KMS-11 (cell line): ENCODE data around the gene DCXR.

ENCODE experiments used
- H2AFZ ChIP-seq: fragments of 200-600 bp; sonication (generic); 2 replicates; pipeline ENCODE4 v1.6.1; 2016; ENCODE audit warnings: antibody characterized with exemption, mixed run types, low read depth
- H3K27ac ChIP-seq: fragments of 200-600 bp; sonication (generic); 2 replicates; pipeline ENCODE4 v1.6.1; 2016; ENCODE audit warnings: mild to moderate bottlenecking, mixed run types
- H3K27me3 ChIP-seq: fragments of 200-600 bp; sonication (generic); 2 replicates; pipeline ENCODE4 v1.6.1; 2017; ENCODE audit warnings: mild to moderate bottlenecking, low read depth, mixed run types, moderate library complexity; ENCODE audit not compliant: insufficient read depth
- H3K36me3 ChIP-seq: fragments of 200-600 bp; sonication (generic); 2 replicates; pipeline ENCODE4 v1.6.1; 2017; ENCODE audit warnings: mild to moderate bottlenecking, mixed run types; ENCODE audit not compliant: insufficient read depth
- H3K4me1 ChIP-seq: fragments of 200-600 bp; sonication (generic); 2 replicates; pipeline ENCODE4 v1.6.1; 2016; ENCODE audit warnings: mild to moderate bottlenecking, low read depth, mixed run types; ENCODE audit not compliant: poor library complexity, severe bottlenecking
- H3K4me2 ChIP-seq: fragments of 200-600 bp; sonication (generic); 2 replicates; pipeline ENCODE4 v1.7.0; 2016; ENCODE audit warnings: mild to moderate bottlenecking, mixed run types
- H3K4me3 ChIP-seq: fragments of 200-600 bp; sonication (generic); IDR thresholded peaks from 2 replicates; pipeline ENCODE4 v1.6.1; 2017; ENCODE audit warnings: low read depth, low read length, mixed read lengths; ENCODE audit not compliant: insufficient read depth
- H3K79me2 ChIP-seq: fragments of 200-600 bp; sonication (generic); 2 replicates; pipeline ENCODE4 v1.6.1; 2016; ENCODE audit warnings: low read depth, mixed run types; ENCODE audit not compliant: insufficient read depth
- H3K9ac ChIP-seq: fragments of 200-600 bp; sonication (generic); 2 replicates; pipeline ENCODE4 v1.6.1; 2016; ENCODE audit warnings: mild to moderate bottlenecking, mixed run types
- H4K20me1 ChIP-seq: fragments of 200-600 bp; sonication (generic); 2 replicates; pipeline ENCODE4 v1.6.1; 2016; ENCODE audit warnings: mild to moderate bottlenecking, mixed run types; ENCODE audit not compliant: insufficient read depth
- TF ChIP-seq, protein P1 (sequence below): fragments of 200-600 bp; sonication (generic); conservative IDR thresholded peaks from 2 replicates; pipeline ENCODE4 v1.6.1; 2017; ENCODE audit warnings: low read depth, mild to moderate bottlenecking, antibody characterized with exemption, low read length, moderate library complexity, mixed read lengths

Gene DCXR

DNA sequence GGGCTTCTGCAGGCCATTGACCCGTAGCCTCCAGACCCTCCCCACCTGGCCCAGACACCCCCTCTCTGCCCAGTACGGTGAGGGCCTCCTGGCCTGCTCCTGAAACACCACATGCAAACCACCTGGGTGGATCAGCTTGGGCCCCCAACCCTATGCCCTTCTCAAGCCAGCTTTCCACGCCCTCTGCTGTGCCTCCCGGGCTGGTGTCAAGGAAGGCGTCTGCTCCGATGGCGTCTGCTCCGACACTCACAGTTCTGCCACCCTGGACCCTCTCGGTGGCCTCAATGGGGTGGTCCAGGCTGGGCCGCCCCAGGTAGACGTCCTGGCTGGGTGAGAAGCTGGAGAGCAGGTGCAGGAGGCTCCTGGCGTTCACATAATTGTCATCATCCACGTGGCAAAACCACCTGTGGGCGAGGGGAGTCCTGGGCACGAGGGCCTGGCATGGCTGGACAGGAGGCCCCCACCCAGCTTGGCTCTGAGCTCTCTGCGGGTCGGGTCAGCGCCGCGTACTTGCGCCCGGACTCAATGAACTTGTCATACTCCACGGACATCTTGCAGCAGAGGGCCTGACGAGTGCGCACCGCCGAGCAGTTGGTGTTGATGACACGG, 12.8 kb upstream of the DCXR start:
- Histone ChIP-seq H3K27me3 (no peaks in the 10 kb centered on the region), H3K79me2 (peaks cover 17% of the 10 kb centered on the region; the same call in 1 of the 2 replicates), H3K27ac (no peak overlapping the region), H3K36me3 (peaks cover 3% of the 10 kb centered on the region; the same call in 1 of the 2 replicates), H3K4me3 (no peak overlapping the region), H3K4me2 (no peak overlapping the region; the same call in 1 of the 2 replicates), H4K20me1 (no peaks in the 10 kb centered on the region), H2AFZ (no peak overlapping the region), H3K9ac (no peak overlapping the region), H3K4me1 (peaks cover 23% of the 10 kb centered on the region)
- TF ChIP-seq, protein P1, sequence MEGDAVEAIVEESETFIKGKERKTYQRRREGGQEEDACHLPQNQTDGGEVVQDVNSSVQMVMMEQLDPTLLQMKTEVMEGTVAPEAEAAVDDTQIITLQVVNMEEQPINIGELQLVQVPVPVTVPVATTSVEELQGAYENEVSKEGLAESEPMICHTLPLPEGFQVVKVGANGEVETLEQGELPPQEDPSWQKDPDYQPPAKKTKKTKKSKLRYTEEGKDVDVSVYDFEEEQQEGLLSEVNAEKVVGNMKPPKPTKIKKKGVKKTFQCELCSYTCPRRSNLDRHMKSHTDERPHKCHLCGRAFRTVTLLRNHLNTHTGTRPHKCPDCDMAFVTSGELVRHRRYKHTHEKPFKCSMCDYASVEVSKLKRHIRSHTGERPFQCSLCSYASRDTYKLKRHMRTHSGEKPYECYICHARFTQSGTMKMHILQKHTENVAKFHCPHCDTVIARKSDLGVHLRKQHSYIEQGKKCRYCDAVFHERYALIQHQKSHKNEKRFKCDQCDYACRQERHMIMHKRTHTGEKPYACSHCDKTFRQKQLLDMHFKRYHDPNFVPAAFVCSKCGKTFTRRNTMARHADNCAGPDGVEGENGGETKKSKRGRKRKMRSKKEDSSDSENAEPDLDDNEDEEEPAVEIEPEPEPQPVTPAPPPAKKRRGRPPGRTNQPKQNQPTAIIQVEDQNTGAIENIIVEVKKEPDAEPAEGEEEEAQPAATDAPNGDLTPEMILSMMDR, result no peak

DNA sequence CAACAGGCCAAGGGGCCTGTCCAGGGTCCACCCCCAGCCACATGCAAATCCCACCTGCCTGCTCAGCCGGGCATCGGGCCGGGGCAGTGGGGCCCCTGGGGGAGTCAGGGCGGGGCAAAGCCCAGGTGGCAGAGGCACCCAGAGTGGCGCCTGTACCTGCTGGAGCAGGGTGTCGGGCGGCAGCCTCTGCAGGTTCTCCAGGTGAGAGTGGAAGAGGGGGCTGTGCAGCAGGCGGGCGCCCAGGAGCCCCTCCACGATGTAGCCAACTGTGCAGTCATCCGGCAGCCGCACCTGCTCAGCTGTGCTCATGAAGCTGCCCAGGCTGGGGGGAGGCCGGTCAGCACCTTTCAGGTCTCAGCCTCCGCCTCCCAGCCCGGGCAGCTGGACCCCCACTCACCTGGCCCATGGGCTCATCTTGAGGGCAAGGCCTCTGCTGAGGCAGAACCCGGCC, 12.0 kb upstream of the DCXR start:
- H3K79me2 ChIP-seq, result peaks cover 17% of the 10 kb centered on the region; the same call in 1 of the 2 replicates
- H3K4me1 ChIP-seq, result peaks cover 23% of the 10 kb centered on the region
- H4K20me1 ChIP-seq, result no peaks in the 10 kb centered on the region
- H3K9ac ChIP-seq, result no peak overlapping the region
- no peak overlapping the region for H3K4me2 ChIP-seq
- no peaks in the 10 kb centered on the region for H3K27me3 ChIP-seq
- H2AFZ ChIP-seq, result no peak overlapping the region
- H3K36me3 ChIP-seq, result no peaks in the 10 kb centered on the region; the same call in 1 of the 2 replicates
- TF ChIP-seq, protein P1, result no peak
- no peak overlapping the region for H3K4me3 ChIP-seq
- no peak overlapping the region for H3K27ac ChIP-seq

DNA sequence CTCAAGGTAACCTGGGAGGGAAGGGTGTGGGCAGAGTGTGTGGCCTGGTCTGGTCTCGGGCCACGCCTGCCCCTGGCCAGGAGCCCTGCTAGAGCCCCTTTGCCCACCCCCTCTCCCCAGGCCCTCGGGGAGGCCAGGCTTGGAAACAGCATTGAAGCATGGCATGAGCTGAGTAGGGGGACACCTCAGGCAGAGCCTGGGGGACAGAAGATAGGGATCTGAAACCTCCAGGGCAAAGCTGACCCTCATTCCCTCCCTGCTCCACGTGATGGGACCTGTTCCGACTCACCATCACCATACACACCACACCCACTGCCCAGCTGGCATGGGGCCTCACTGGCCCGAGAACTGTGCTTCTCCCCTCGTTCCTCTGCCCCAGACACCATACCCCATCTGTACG, 11.6 kb upstream of the DCXR start:
- Histone ChIP-seq H3K4me1 (peaks cover 23% of the 10 kb centered on the region), H3K27me3 (no peaks in the 10 kb centered on the region), H4K20me1 (no peaks in the 10 kb centered on the region), H2AFZ (no peak overlapping the region), H3K27ac (no peak overlapping the region), H3K79me2 (peaks cover 17% of the 10 kb centered on the region; the same call in 1 of the 2 replicates), H3K36me3 (no peaks in the 10 kb centered on the region), H3K9ac (no peak overlapping the region), H3K4me3 (no peak overlapping the region), H3K4me2 (no peak overlapping the region)
- TF ChIP-seq, protein P1, result no peak

DNA sequence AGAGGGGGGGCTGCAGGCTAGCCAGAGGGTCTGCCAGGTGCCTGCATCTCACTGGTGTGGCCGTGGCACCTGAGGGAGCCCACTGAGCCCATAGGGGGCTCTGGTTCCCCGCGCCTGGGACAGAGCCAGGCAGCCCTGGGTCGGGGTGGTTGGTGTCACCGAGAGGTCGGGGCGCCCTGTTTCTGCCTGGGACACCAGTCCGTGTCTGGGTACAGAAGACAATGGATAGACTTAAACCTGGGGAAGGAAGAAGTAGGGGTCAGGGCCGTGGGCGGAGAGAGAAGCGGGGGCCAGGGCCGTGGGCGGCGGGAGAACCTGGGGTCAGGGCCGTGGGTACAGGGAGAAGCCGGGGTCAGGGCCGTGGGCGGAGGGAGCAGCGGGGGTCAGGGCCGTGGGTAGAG, 11.1 kb upstream of the DCXR start:
- no peaks in the 10 kb centered on the region for H4K20me1 ChIP-seq
- no peak overlapping the region for H3K27ac ChIP-seq
- peaks cover 14% of the 10 kb centered on the region; the same call in 1 of the 2 replicates for H3K79me2 ChIP-seq
- no peaks in the 10 kb centered on the region for H3K27me3 ChIP-seq
- H3K4me1 ChIP-seq, result peaks cover 20% of the 10 kb centered on the region
- H2AFZ ChIP-seq, result no peak overlapping the region
- TF ChIP-seq, protein P1, result no peak
- H3K4me3 ChIP-seq, result no peak overlapping the region
- no peaks in the 10 kb centered on the region for H3K36me3 ChIP-seq
- H3K4me2 ChIP-seq, result no peak overlapping the region
- H3K9ac ChIP-seq, result no peak overlapping the region
